GM19043 (cell line): ENCODE data around the gene PPARG.

ENCODE experiments used
- ATAC-seq: cut with Tn5 transposase; IDR thresholded peaks from one replicate; pipeline ENCODE4 v1.9.1; 2021; ENCODE audit warnings: low read depth; ENCODE audit not compliant: unreplicated experiment

The PPARG gene

GRCh38 chr3:12339701-12340480, 51.0 kb downstream of the PPARG start:
- ATAC-seq: no peak

- no peak for ATAC-seq
Observed at GRCh38 chr3:12340506-12340905, 51.6 kb downstream of the PPARG start.

- no peak for ATAC-seq
Observed at GRCh38 chr3:12342151-12342550, 53.3 kb downstream of the PPARG start.

- no peak for ATAC-seq
Observed at GRCh38 chr3:12343047-12343501, 54.2 kb downstream of the PPARG start.

GRCh38 chr3:12345141-12345561, 56.3 kb downstream of the PPARG start:
- ATAC-seq: no peak

- ATAC-seq: no peak
Observed at GRCh38 chr3:12345584-12346494, 57.0 kb downstream of the PPARG start.

DNA sequence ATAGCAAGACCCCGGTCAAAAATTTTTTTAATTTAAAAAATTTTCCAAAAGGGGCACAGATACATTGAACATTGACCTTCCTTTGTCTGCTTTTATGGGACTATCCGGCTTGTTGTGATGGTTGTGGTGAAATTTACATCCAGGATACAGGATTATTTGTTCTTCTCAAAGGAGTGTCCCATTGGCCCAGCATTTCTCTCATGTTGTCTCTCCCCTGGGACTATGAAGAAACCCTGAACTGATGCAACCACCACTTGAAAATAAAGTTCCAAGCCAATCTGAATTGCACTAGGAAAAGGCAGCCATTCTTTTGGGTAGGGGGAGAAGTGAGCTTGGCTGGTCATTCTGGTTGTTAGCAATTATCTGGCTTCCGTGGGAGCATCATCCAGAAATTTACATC, 58.4 kb downstream of the PPARG start:
- no peak for ATAC-seq

DNA sequence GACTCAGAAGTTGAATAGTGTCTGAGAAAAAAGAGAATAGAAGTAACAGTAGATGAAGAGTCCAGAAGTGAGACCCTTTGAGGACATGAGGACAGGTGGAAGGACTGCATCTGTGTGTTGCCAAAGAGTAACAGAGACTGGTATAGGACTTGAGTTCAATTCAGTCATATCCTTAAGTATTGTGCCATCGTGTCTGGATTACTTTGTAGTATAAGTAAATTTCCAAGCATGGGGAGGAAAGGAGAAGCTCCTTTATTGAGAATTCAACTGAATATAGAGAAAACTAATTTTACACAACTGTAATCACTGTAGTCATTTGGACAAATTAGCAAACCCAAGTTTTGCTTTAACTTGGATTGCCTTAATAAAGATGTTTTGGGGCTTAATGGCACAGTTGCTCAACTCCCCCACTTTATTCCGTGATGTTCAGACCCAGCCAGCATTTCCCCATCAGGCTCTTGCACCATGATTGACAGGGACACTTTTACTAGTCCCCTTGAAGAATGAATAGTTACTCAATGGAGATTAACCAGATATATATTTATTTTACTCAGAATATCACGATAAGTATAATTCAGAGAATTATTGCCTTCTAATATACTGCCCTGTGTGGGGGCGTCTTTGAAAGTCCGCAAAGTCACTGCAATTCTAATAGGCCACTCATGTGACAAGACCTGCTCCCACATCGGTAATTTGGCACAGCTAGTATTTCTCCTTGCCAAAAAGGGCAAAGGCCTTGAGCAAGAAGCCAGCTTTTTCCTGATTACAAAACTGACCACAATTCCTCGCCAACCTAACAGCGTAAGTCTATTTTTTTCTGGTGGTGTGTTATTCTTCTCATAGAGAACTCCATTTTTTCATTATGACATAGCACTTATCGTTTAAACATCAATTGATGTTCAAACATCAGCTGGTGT, 61.3 kb downstream of the PPARG start:
- ATAC-seq: no peak

DNA sequence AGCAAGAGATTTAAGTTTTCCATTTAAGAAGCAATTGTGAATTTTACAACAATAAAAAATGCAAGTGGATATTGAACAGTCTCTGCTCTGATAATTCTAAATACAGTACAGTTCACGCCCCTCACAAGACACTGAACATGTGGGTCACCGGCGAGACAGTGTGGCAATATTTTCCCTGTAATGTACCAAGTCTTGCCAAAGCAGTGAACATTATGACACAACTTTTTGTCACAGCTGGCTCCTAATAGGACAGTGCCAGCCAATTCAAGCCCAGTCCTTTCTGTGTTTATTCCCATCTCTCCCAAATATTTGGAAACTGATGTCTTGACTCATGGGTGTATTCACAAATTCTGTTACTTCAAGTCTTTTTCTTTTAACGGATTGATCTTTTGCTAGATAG, 62.3 kb downstream of the PPARG start:
- ATAC-seq: no peak

- ATAC-seq: no peak
Observed at GRCh38 chr3:12352253-12352652, 63.4 kb downstream of the PPARG start.

GRCh38 chr3:12352755-12353154, 63.9 kb downstream of the PPARG start:
- no peak for ATAC-seq

DNA sequence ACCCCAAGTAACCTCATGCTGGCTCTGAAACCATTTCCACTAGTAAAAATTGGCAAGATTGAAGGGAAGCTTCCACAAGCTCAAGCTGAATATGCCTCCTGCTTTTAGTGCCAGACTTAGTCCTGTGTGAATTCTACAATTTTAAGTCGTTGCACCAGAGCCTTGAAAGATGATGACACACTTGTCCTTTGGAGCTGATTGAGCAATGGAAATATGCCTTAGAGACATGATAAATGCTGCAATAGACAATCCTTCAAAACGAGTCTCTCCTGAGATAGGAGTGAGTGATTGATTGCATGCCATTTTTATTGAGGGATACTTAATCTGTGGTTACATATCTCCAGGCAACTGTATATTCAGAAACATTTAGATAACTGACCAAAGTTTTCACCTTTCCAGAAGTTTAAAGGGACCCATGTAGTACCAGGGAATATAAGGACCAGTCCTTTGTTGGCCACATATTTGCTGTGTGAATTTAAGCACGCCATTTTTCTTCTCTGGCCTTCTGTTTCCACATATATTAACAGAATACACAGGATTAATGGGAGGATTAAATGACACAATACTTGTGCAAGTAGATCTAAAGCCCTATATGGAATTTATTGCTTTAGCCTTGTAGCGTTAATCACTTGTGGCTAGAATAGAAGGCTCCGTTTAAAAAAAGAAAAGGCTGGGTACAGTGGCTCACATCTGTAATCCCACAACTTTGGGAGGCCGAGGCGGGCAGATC, 65.1 kb downstream of the PPARG start:
- no peak for ATAC-seq

GRCh38 chr3:12356175-12356574, 67.3 kb downstream of the PPARG start:
- ATAC-seq: no peak

- ATAC-seq: no peak
Observed at GRCh38 chr3:12356996-12357395, 68.1 kb downstream of the PPARG start.

GRCh38 chr3:12357456-12357855, 68.6 kb downstream of the PPARG start:
- ATAC-seq: no peak

GRCh38 chr3:12363397-12364195, 74.7 kb downstream of the PPARG start:
- ATAC-seq: no peak

DNA sequence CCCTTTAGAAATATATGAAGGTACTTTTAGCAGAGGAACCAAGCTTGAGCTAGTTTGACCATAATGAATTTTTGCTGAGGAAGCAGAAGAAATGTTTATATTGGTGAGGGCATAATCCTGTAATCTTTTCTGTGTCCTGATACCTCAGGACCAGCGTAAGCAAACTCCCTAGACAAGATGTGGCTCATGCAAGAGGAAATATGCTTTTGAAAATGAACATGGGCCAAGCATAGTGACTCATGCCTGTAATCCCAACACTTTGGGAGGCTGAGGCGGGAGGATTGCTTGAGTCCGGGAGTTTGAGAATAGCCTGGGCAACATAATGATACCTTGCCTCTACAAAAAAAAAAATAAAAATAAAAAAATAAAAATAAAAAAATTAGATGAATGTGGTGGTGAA, 78.5 kb downstream of the PPARG start:
- no peak for ATAC-seq

- no peak for ATAC-seq
Observed at GRCh38 chr3:12369029-12369428, 80.2 kb downstream of the PPARG start.

DNA sequence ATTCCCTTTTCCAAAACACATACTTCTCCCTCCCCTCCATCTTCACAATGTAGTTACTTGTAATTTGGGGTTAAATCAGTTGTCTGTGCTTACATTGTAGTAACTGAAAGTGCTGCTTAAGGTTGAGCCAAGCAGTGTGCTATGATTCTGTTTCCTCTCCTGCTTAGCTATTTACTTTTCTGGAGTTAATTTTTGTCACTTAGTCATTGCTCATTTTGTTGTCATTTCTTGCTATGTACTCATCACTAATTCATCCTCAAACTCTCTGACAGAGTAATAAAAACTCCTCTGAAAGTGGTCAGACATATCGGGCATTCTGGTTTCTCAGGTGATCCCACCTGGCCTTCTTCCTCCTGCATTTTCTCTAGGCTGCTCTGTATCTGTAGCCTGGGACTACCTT, 80.7 kb downstream of the PPARG start:
- no peak for ATAC-seq
